ENCODE results near the gene DXO. TPM values are rescaled to one million over a fixed set of nuclear protein-coding genes. Genes with fewer than 3 reads are reported as not detected.

DXO gene
- total and polyA plus RNA-seq, 2 of the 13 experiments (the other 11 are each of a cell fraction or from before 2014, with no cell fraction given): 18.6 to 26.2 TPM

GRCh38 chr6:31947070-31947675 is 24.8 kb downstream of the DXO start (continued):
- TF ChIP-seq, protein P1, sequence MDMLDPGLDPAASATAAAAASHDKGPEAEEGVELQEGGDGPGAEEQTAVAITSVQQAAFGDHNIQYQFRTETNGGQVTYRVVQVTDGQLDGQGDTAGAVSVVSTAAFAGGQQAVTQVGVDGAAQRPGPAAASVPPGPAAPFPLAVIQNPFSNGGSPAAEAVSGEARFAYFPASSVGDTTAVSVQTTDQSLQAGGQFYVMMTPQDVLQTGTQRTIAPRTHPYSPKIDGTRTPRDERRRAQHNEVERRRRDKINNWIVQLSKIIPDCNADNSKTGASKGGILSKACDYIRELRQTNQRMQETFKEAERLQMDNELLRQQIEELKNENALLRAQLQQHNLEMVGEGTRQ (IDR thresholded peaks at IDR 0.05; ENCODE audit: low read depth, low read length): no peak
- TF ChIP-seq, protein P1 (CRISPR knock-in tag; IDR thresholded peaks at IDR 0.05; ENCODE audit: borderline replicate concordance): no peak
- TF ChIP-seq ZFP62 (CRISPR knock-in tag; IDR thresholded peaks at IDR 0.05) (no peak), ZNF768 (CRISPR knock-in tag; IDR thresholded peaks at IDR 0.05) (peak; percentile 59; the same call in 1 of the 2 replicates), DBP (CRISPR knock-in tag; IDR thresholded peaks at IDR 0.05; ENCODE audit: not compliant biosample characterization) (no peak), EED (CRISPR knock-in tag; IDR thresholded peaks at IDR 0.05) (peak; percentile 69)
- TF ChIP-seq, protein P2, sequence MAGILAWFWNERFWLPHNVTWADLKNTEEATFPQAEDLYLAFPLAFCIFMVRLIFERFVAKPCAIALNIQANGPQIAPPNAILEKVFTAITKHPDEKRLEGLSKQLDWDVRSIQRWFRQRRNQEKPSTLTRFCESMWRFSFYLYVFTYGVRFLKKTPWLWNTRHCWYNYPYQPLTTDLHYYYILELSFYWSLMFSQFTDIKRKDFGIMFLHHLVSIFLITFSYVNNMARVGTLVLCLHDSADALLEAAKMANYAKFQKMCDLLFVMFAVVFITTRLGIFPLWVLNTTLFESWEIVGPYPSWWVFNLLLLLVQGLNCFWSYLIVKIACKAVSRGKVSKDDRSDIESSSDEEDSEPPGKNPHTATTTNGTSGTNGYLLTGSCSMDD (CRISPR knock-in tag; IDR thresholded peaks at IDR 0.05): no peak

DNA sequence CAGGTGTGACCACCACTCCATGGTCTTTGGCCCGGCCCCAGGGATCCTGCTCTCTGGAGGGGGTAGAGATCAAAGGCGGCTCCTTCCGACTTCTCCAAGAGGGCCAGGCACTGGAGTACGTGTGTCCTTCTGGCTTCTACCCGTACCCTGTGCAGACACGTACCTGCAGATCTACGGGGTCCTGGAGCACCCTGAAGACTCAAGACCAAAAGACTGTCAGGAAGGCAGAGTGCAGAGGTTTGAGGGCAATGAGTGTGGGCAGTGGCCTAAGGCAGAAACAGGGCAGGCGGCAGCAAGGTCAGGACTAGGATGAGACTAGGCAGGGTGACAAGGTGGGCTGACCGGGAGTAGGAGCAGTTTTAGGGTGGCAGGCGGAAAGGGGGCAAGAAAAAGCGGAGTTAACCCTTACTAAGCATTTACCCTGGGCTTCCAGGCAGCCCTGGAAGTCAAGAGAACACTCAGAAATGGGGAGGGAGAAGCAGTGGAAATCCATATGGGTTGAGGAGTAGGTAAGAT is 25.5 kb downstream of the DXO start:
- FAIRE-seq (no peak), ATAC-seq (peak; percentile 10), DNase-seq (ENCODE audit: low spot score) (no peak)
- TSS peak; percentile 65 for BruUV-seq (replicated peaks)
- Histone ChIP-seq H2AFZ (ENCODE audit: low read length) (no peak overlapping the region), H3K4me2 (ENCODE audit: low read depth, low read length) (peak overlapping the region; percentile 98), H3K79me2 (ENCODE audit: insufficient read depth, low read length) (peaks cover 22% of the 10 kb centered on the region), H3K27me3 (ENCODE audit: control insufficient read depth in 1 of 2, insufficient read depth in 2 of 2, low read length in 2 of 2) (no peaks in the 10 kb centered on the region; a peak in 1 of 5 replicates), H4K20me1 (ENCODE audit: insufficient read depth, low read length) (no peaks in the 10 kb centered on the region), H3K9ac (ENCODE audit: insufficient read depth, low read depth, low read length) (peak overlapping the region; percentile 91), H3K4me3 (replicated peaks in 1 of 3; ENCODE audit: insufficient read depth in 1 of 3, low read depth in 2 of 3, low read length in 3 of 3) (peak overlapping the region; percentile 59 to 90 (median 66)), H3K9me3 (ENCODE audit: low read length) (no peaks in the 10 kb centered on the region), H3K36me3 (replicated peaks in 1 of 2; ENCODE audit: control insufficient read depth in 1 of 2, insufficient read depth in 2 of 2, low read length in 2 of 2) (peaks cover 19 to 67% of the 10 kb centered on the region in 2 experiments), H3K27ac (ENCODE audit: extremely low read length, insufficient read depth, low read length) (peak overlapping the region; percentile 91), H3K4me1 (ENCODE audit: insufficient read depth, low read length) (peaks cover 78% of the 10 kb centered on the region)
- CTCF ChIA-PET (ENCODE audit: low intra/inter-chr PET ratio, low total read pairs): no interaction called here
- POLR2A ChIA-PET: interaction anchor here (0.5 to 5.1 kb wide), 34 partner anchors 10 to 1025 kb away, joined by 3 to 151 read pairs (median 6); partner anchors contain the start of genes APOM, C2, C6orf47 and CLIC1
- in situ Hi-C loops (cut with HindIII; ENCODE audit: extremely low pct_ligation_motif_present, low pct_unique_long_range_greater_than_20kb): loop anchor here (5.0 kb wide), 1 partner anchor 44 kb away; the partner anchor contains the start of gene ZBTB12
- intact Hi-C loops (cut with micrococcal nuclease; ENCODE audit: unreplicated experiment): no loop called here
- 8% methylated on average over 11 of the region's 11 CpGs for WGBS (ENCODE audit: low lambda C conversion rate)
- TF ChIP-seq, protein P3, sequence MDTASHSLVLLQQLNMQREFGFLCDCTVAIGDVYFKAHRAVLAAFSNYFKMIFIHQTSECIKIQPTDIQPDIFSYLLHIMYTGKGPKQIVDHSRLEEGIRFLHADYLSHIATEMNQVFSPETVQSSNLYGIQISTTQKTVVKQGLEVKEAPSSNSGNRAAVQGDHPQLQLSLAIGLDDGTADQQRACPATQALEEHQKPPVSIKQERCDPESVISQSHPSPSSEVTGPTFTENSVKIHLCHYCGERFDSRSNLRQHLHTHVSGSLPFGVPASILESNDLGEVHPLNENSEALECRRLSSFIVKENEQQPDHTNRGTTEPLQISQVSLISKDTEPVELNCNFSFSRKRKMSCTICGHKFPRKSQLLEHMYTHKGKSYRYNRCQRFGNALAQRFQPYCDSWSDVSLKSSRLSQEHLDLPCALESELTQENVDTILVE (CRISPR knock-in tag; IDR thresholded peaks at IDR 0.05): no peak
- peak; percentile 6; the same call in 1 of the 2 replicates for TF ChIP-seq FOSL2 (CRISPR knock-in tag; IDR thresholded peaks at IDR 0.05)
- TF ChIP-seq, protein P4, sequence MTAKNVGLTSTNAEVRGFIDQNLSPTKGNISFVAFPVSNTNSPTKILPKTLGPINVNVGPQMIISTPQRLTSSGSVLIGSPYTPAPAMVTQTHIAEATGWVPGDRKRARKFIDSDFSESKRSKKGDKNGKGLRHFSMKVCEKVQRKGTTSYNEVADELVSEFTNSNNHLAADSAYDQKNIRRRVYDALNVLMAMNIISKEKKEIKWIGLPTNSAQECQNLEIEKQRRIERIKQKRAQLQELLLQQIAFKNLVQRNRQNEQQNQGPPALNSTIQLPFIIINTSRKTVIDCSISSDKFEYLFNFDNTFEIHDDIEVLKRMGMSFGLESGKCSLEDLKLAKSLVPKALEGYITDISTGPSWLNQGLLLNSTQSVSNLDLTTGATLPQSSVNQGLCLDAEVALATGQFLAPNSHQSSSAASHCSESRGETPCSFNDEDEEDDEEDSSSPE (CRISPR knock-in tag; IDR thresholded peaks at IDR 0.05): peak; percentile 9; the same call in 1 of the 2 replicates
- TF ChIP-seq ZNF7 (CRISPR knock-in tag; IDR thresholded peaks at IDR 0.05): no peak
- TF ChIP-seq ZNF574 (CRISPR knock-in tag; IDR thresholded peaks at IDR 0.05): no peak

Measured in HepG2 (cell line).